ENCODE results near the gene THOC6. TPM values are rescaled to one million over a fixed set of nuclear protein-coding genes. Genes with fewer than 3 reads are reported as not detected.

Gene THOC6
- total RNA-seq, 1 experiment from 2014 or later, result 68.2 TPM

DNA sequence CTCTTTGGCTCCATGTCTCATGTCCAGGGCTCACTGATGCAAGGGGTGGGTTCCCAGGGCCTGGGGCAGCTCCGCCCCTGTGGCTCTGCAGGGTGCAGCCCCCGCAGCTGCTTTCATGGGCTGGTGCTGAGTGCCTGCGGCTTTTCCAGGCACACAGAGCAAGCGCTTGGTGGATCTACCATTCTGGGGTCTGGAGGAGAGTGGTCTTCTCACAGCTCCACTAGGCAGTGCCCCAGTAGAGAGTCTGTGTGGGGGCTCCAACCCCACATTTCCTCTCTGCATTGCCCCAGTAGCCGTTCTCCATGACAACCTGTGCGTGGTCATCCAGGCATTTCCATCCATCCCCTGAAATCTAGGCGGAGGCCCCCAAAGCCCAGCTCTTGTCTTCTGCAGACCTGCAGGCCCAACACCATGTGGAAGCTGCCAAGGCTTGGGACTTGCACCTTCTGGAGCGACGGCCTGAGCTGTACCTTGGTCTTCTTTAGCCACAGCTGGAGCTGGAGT lies 46.8 kb downstream of the THOC6 start:
- H3K23ac ChIP-seq (ENCODE audit: insufficient read length, low read depth, low read length), result no peak overlapping the region
- TF ChIP-seq, protein P1, sequence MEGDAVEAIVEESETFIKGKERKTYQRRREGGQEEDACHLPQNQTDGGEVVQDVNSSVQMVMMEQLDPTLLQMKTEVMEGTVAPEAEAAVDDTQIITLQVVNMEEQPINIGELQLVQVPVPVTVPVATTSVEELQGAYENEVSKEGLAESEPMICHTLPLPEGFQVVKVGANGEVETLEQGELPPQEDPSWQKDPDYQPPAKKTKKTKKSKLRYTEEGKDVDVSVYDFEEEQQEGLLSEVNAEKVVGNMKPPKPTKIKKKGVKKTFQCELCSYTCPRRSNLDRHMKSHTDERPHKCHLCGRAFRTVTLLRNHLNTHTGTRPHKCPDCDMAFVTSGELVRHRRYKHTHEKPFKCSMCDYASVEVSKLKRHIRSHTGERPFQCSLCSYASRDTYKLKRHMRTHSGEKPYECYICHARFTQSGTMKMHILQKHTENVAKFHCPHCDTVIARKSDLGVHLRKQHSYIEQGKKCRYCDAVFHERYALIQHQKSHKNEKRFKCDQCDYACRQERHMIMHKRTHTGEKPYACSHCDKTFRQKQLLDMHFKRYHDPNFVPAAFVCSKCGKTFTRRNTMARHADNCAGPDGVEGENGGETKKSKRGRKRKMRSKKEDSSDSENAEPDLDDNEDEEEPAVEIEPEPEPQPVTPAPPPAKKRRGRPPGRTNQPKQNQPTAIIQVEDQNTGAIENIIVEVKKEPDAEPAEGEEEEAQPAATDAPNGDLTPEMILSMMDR (conservative IDR thresholded peaks at IDR 0.05), result no peak

More for the DNA sequence above, 46.8 kb downstream of the THOC6 start:
- Histone ChIP-seq H3K14ac (ENCODE audit: insufficient read depth, low read length) (no peak overlapping the region), H3K56ac (ENCODE audit: insufficient read length, low read depth, low read length) (no peak overlapping the region), H3K9ac (ENCODE audit: extremely low read depth, insufficient read length, low read length) (no peak overlapping the region), H3K79me2 (ENCODE audit: insufficient read depth, low read length) (no peaks in the 10 kb centered on the region), H3K4me2 (ENCODE audit: insufficient read depth, insufficient read length, low read length) (no peak overlapping the region), H4K91ac (ENCODE audit: insufficient read length, low read depth, low read length) (no peak overlapping the region), H4K8ac (replicated peaks; ENCODE audit: insufficient read length, low read depth, low read length) (no peak overlapping the region), H3T11ph (ENCODE audit: low read length) (no peak overlapping the region), H2BK120ac (ENCODE audit: low read depth, low read length, poor library complexity, severe bottlenecking) (no peak overlapping the region), H3K27ac (ENCODE audit: insufficient read length, low read depth, low read length) (no peak overlapping the region), H4K5ac (ENCODE audit: insufficient read length, low read depth, low read length) (no peak overlapping the region), H2AFZ (ENCODE audit: low read length) (no peak overlapping the region), H3K79me1 (ENCODE audit: insufficient read depth, low read depth, low read length, poor library complexity, severe bottlenecking) (no peaks in the 10 kb centered on the region), H2BK20ac (ENCODE audit: low read depth, low read length, poor library complexity, severe bottlenecking) (no peak overlapping the region), H3K4me1 (ENCODE audit: insufficient read depth, low read length) (no peaks in the 10 kb centered on the region; the same call in 1 of the 2 replicates), H4K20me1 (ENCODE audit: control insufficient read depth, insufficient read depth, insufficient read length) (no peaks in the 10 kb centered on the region), H3K4ac (ENCODE audit: low read depth, low read length) (no peak overlapping the region), H2BK5ac (ENCODE audit: insufficient read length, low read length) (no peak overlapping the region), H3K9me3 (ENCODE audit: control insufficient read depth, low read depth, low read length) (no peaks in the 10 kb centered on the region), H2BK15ac (ENCODE audit: low read depth, low read length) (no peak overlapping the region), H2AK5ac (ENCODE audit: insufficient read length, low read length) (no peak overlapping the region), H3K18ac (ENCODE audit: insufficient read length, low read depth, low read length) (no peak overlapping the region), H3K23me2 (ENCODE audit: insufficient read length, low read depth, low read length, poor library complexity, severe bottlenecking) (no peaks in the 10 kb centered on the region), H2BK12ac (ENCODE audit: insufficient read length, low read depth, low read length) (no peak overlapping the region), H3K27me3 (ENCODE audit: insufficient read depth, low read length) (no peaks in the 10 kb centered on the region)
- Mint-ChIP-seq H3K27ac (no peak overlapping the region), H3K4me1 (peaks cover 23 to 30% of the 10 kb centered on the region in 2 experiments), H3K36me3 (ENCODE audit: insufficient read depth in 1 of 3, low read depth in 3 of 3) (no peaks in the 10 kb centered on the region; a peak in 1 of 7 replicates), H3K4me3 (no peak overlapping the region), H3K9me3 (no peaks in the 10 kb centered on the region), H3K27me3 (ENCODE audit: low read depth) (peaks cover 17% of the 10 kb centered on the region)
- no peak for DNase-seq
- no CpG with 5 or more reads among the region's 9 CpGs for WGBS (ENCODE audit: extremely low coverage, insufficient read length, low lambda C conversion rate)

Data from H9 (cell line).